Smooth muscle cell (in vitro differentiated cells): Measurements from ENCODE around the gene RNMT. TPM values are rescaled to one million over a fixed set of nuclear protein-coding genes. Genes with fewer than 3 reads are reported as not detected.

Experiments used
- DNase-seq: peaks from one replicate; lab custom pipeline; 2025; ENCODE audit not compliant: unreplicated experiment; lab: John Stamatoyannopoulos, UW
- H2AFZ ChIP-seq: fragments of 200-600 bp; sonication (generic); 2 replicates; pipeline ENCODE4 v1.6.0; 2016; ENCODE audit warnings: antibody characterized with exemption, low read depth, mild to moderate bottlenecking
- H3F3A ChIP-seq: fragments of 200-600 bp; sonication (generic); 2 replicates; pipeline ENCODE4 v1.6.0; 2017; ENCODE audit warnings: antibody characterized with exemption, low read depth
- H3K27ac ChIP-seq: fragments of 200-600 bp; sonication (generic); 2 replicates; pipeline ENCODE4 v1.5.1; 2016; ENCODE audit warnings: low read depth, mild to moderate bottlenecking
- H3K27me3 ChIP-seq: fragments of 200-600 bp; sonication (generic); 2 replicates; pipeline ENCODE4 v1.6.1; 2016; ENCODE audit warnings: low read depth, mild to moderate bottlenecking
- H3K36me3 ChIP-seq: fragments of 200-600 bp; sonication (generic); 2 replicates; pipeline ENCODE4 v1.5.1; 2016; ENCODE audit warnings: low read depth
- H3K4me1 ChIP-seq: fragments of 200-600 bp; sonication (generic); 2 replicates; pipeline ENCODE4 v1.5.1; 2016; ENCODE audit warnings: low read depth
- H3K4me2 ChIP-seq: fragments of 200-600 bp; sonication (generic); 2 replicates; pipeline ENCODE4 v1.6.0; 2016; ENCODE audit warnings: mild to moderate bottlenecking
- H3K4me3 ChIP-seq: fragments of 200-600 bp; sonication (generic); 2 replicates; pipeline ENCODE4 v1.5.1; 2016; ENCODE audit warnings: mild to moderate bottlenecking
- H3K79me2 ChIP-seq: fragments of 200-600 bp; sonication (generic); 2 replicates; pipeline ENCODE4 v1.6.0; 2016; ENCODE audit warnings: low read depth, mild to moderate bottlenecking
- H3K9ac ChIP-seq: fragments of 200-600 bp; sonication (generic); 2 replicates; pipeline ENCODE4 v1.6.0; 2016; ENCODE audit warnings: low read depth
- H3K9me3 ChIP-seq: fragments of 200-600 bp; sonication (generic); replicated peaks from 2 replicates; pipeline ENCODE4 v1.5.1; 2016; ENCODE audit warnings: low read depth
- H4K20me1 ChIP-seq: fragments of 200-600 bp; sonication (generic); 2 replicates; pipeline ENCODE4 v1.6.0; 2016; ENCODE audit warnings: low read depth
- CTCF ChIP-seq: fragments of 200-600 bp; sonication (generic); IDR thresholded peaks from 2 replicates; pipeline ENCODE4 v1.5.1; 2017; ENCODE audit warnings: borderline replicate concordance, mild to moderate bottlenecking, antibody characterized with exemption; ENCODE audit not compliant: insufficient read depth, poor library complexity, severe bottlenecking
- WGBS: methylation state at CpG from one replicate; pipeline ENCODE4 v1.1.7; 2016; ENCODE audit warnings: low lambda C conversion rate; 5-methylcytosine and 5-hydroxymethylcytosine counted together
- polyA plus RNA-seq: library from polyadenylated mRNA; unstranded; fragments of >200 nt; fragmentation: Nextera tagmentation; extraction: Ambion mirVana; gene quantifications from 2 replicates; pipeline ENCODE4 v1.2.1, GENCODE V29; 2016
- total RNA-seq: library from RNA; depleted of rRNA; stranded (reverse); fragments of >200 nt; gene quantifications from 2 replicates; pipeline ENCODE4 v1.2.3, GENCODE V29; 2014

RNMT gene
- total and polyA plus RNA-seq, 2 experiments from 2014 or later, result 38.6 to 48.3 TPM

GRCh38 chr18:13720123-13720522 is 6.3 kb upstream of the RNMT start:
- no peak overlapping the region for H3K4me3 ChIP-seq
- WGBS, result 93% methylated on average over 1 of the region's 1 CpG
- no peak for DNase-seq

GRCh38 chr18:13720847-13721246 is 5.6 kb upstream of the RNMT start:
- Histone ChIP-seq H3K36me3 (no peaks in the 10 kb centered on the region), H3K4me3 (no peak overlapping the region), H3K9me3 (no peaks in the 10 kb centered on the region), H3K4me2 (no peak overlapping the region), H2AFZ (no peak overlapping the region), H3K27ac (no peak overlapping the region), H3K79me2 (peaks cover 98% of the 10 kb centered on the region), H3K9ac (no peak overlapping the region), H3K27me3 (no peaks in the 10 kb centered on the region), H3F3A (no peaks in the 10 kb centered on the region), H3K4me1 (peaks cover 16% of the 10 kb centered on the region), H4K20me1 (peaks cover 56% of the 10 kb centered on the region)
- no peak for DNase-seq
- no peak for TF ChIP-seq CTCF
- WGBS, result 95% methylated on average over 1 of the region's 1 CpG

More at GRCh38 chr18:13720123-13720522, 6.3 kb upstream of the RNMT start:
- Histone ChIP-seq H2AFZ (no peak overlapping the region), H3K9ac (no peak overlapping the region), H3K27ac (no peak overlapping the region), H3K36me3 (no peaks in the 10 kb centered on the region), H3K4me2 (no peak overlapping the region), H4K20me1 (peaks cover 64% of the 10 kb centered on the region), H3K27me3 (no peaks in the 10 kb centered on the region), H3K79me2 (peaks cover 98% of the 10 kb centered on the region), H3F3A (no peaks in the 10 kb centered on the region), H3K4me1 (peaks cover 11% of the 10 kb centered on the region), H3K9me3 (no peaks in the 10 kb centered on the region)
- no peak for TF ChIP-seq CTCF

- Histone ChIP-seq H3K9me3 (no peaks in the 10 kb centered on the region), H3K4me3 (peak overlapping the region; percentile 77), H3K4me2 (peak overlapping the region; percentile 86), H3K9ac (peak overlapping the region; percentile 96), H3K27me3 (no peaks in the 10 kb centered on the region), H3K36me3 (no peaks in the 10 kb centered on the region), H3K4me1 (peaks cover 22% of the 10 kb centered on the region), H3F3A (no peaks in the 10 kb centered on the region), H3K79me2 (peaks cover 91% of the 10 kb centered on the region), H3K27ac (peak overlapping the region; percentile 98), H2AFZ (peak overlapping the region; percentile 93), H4K20me1 (peaks cover 52% of the 10 kb centered on the region)
- DNase-seq, result no peak
- no peak for TF ChIP-seq CTCF
- WGBS, result 4% methylated on average over 35 of the region's 35 CpGs
These were observed 774 bp upstream of the RNMT start for GRCh38 chr18:13725566-13726231.

- Histone ChIP-seq H3F3A (no peaks in the 10 kb centered on the region), H3K27ac (peak overlapping the region; percentile 98), H3K4me1 (peaks cover 22% of the 10 kb centered on the region), H3K9me3 (no peaks in the 10 kb centered on the region), H3K4me2 (peak overlapping the region; percentile 86), H3K4me3 (peak overlapping the region; percentile 77), H3K27me3 (no peaks in the 10 kb centered on the region), H2AFZ (peak overlapping the region; percentile 63), H3K36me3 (no peaks in the 10 kb centered on the region), H3K9ac (peak overlapping the region; percentile 96), H4K20me1 (peaks cover 56% of the 10 kb centered on the region), H3K79me2 (peaks cover 89% of the 10 kb centered on the region)
- TF ChIP-seq CTCF, result no peak
- WGBS, result 1% methylated on average over 29 of the region's 30 CpGs
- DNase-seq, result no peak
These were observed 479 bp downstream of the RNMT start for GRCh38 chr18:13726972-13727331.
